Suprapubic skin (tissue), 3 donors: ENCODE results near the gene GOSR2.

Experiments used
- POLR2A ChIP-seq, 2 donors: fragments of 450-650 bp; IDR thresholded peaks; one replicate each; pipeline ENCODE4 v1.6.1; 2017; ENCODE audit warnings: antibody characterized with exemption in 2 of 2, mild to moderate bottlenecking in 2 of 2, moderate library complexity in 2 of 2
- TF ChIP-seq, protein P1 (sequence below), 2 donors: fragments of 200-600 bp in 1 of 2; fragments of 450-650 bp in 1 of 2; sonication (generic) in 1 of 2; IDR thresholded peaks; one replicate each; pipeline ENCODE4 v1.5.1; 2016 to 2019; ENCODE audit warnings: antibody characterized with exemption in 2 of 2, mild to moderate bottlenecking in 1 of 2, moderate library complexity in 1 of 2

DNA sequence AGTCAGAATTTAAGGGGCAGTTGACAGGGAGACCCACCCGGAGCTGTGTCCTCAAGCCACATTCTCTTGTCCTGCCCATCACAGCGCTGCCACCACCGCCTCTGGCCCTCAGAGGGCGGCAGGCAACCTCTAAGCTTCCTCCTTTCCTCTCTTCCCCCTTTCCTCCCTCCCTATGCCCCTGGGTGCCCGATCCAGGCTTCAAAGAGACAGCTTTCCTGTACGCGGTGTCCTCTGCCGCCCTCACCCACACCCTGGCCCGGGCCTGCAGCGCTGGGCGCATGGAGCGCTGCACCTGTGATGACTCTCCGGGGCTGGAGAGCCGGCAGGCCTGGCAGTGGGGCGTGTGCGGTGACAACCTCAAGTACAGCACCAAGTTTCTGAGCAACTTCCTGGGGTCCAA is 48.1 kb upstream of the GOSR2 start:
- TF ChIP-seq, protein P1, sequence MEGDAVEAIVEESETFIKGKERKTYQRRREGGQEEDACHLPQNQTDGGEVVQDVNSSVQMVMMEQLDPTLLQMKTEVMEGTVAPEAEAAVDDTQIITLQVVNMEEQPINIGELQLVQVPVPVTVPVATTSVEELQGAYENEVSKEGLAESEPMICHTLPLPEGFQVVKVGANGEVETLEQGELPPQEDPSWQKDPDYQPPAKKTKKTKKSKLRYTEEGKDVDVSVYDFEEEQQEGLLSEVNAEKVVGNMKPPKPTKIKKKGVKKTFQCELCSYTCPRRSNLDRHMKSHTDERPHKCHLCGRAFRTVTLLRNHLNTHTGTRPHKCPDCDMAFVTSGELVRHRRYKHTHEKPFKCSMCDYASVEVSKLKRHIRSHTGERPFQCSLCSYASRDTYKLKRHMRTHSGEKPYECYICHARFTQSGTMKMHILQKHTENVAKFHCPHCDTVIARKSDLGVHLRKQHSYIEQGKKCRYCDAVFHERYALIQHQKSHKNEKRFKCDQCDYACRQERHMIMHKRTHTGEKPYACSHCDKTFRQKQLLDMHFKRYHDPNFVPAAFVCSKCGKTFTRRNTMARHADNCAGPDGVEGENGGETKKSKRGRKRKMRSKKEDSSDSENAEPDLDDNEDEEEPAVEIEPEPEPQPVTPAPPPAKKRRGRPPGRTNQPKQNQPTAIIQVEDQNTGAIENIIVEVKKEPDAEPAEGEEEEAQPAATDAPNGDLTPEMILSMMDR (IDR thresholded peaks at IDR 0.05) = no peak
- TF ChIP-seq POLR2A (IDR thresholded peaks at IDR 0.05) = no peak
